OCI-LY3 (cell line): Measurements from ENCODE around the gene GRID1.

ENCODE experiments used
- EZH2phosphoT487 ChIP-seq: fragments of 200-600 bp; shearing (Covaris generic); IDR thresholded peaks from 2 replicates; pipeline ENCODE4 v1.6.1; 2018; ENCODE audit warnings: antibody characterized with exemption, mixed run types, low read depth
- TF ChIP-seq, protein P1 (sequence below): fragments of 200-600, 300-600 bp; sonication (generic); IDR thresholded peaks from 2 replicates; pipeline ENCODE4 v1.5.1; 2014; ENCODE audit warnings: antibody characterized with exemption, low read length, low read depth

DNA sequence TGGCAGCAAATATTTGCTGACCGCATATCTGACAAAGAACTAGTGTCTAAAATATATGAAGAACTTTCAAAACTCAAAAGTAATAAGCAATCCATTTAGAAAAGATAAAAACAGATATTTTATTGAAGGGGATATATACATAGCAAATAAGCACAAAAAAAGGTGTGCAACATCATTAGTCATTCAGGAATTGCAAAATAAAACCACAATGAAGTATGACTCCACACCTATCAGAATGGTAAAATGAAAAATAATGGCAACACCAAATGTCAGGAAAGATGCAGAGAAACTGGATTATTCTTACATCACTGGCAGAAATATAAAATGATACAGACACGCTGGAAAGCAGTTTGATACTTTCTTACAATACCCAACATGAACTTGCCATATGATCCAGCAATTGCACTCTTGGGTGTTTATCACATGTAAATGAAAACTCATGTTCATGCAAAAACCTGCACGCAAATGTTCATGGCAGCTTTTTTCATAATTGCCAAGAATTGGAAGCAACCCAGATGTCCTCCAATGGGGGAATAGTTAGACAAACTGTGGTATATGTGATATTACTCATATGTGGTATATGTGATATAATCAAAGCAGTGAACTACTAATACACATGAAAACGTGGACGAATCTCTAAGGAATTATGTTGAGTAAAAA is 645.5 kb downstream of the GRID1 start:
- TF ChIP-seq, protein P1, sequence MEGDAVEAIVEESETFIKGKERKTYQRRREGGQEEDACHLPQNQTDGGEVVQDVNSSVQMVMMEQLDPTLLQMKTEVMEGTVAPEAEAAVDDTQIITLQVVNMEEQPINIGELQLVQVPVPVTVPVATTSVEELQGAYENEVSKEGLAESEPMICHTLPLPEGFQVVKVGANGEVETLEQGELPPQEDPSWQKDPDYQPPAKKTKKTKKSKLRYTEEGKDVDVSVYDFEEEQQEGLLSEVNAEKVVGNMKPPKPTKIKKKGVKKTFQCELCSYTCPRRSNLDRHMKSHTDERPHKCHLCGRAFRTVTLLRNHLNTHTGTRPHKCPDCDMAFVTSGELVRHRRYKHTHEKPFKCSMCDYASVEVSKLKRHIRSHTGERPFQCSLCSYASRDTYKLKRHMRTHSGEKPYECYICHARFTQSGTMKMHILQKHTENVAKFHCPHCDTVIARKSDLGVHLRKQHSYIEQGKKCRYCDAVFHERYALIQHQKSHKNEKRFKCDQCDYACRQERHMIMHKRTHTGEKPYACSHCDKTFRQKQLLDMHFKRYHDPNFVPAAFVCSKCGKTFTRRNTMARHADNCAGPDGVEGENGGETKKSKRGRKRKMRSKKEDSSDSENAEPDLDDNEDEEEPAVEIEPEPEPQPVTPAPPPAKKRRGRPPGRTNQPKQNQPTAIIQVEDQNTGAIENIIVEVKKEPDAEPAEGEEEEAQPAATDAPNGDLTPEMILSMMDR = no peak
- no peak for TF ChIP-seq EZH2phosphoT487
